GM19193 (cell line): ENCODE results near the gene ITPR3.

Experiments
- POLR2A ChIP-seq: IDR thresholded peaks from 4 replicates; pipeline ENCODE4 v1.6.1; 2011; ENCODE audit not compliant: insufficient read depth, insufficient read length; ENCODE audit errors: extremely low read depth

Gene ITPR3

DNA sequence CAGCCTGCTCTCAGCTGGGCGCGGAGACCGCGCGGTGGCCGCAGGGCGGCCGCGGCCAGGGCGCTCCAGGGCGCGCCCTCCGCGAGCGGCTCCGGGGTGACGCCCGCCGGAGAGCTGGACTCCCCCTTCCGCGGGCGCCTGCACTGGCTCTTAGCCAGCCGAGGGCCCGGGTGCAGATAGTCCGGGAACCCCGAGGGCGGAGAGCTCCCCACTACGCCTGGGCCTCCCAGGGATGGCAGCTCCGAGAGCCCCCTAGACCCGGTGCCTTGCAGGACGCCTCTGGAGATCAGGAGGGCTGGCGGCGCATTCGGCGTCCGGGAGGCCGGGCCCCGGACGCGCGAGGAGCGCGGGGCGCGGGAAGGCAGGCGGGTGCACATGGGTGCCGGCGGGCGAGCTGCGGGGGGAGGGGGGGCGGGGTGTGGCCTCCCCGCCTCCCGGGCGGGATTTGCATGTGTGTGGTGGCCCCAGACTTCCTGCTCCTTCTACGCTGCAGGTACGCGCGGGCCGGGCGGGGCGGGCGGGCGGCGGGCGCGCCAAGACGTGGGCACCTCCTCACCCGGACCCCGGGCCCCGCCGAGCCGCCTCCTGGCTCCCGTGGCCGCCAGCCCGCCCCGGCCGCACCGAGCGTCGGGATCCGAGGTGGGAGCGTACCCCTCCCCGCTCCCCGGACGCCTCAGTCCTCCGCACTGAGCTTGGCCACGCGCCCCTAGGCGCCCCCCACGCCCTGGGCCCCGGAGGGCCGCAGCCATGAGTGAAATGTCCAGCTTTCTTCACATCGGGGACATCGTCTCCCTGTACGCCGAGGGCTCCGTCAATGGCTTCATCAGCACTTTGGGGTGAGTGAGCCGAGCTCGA is at the start of gene ITPR3:
Gene ITPR3 (plus strand): TSS at position 467 of the 855 bp plus-strand sequence. CDS start 281 bp downstream, at position 748.
- peak; percentile 64 for TF ChIP-seq POLR2A

DNA sequence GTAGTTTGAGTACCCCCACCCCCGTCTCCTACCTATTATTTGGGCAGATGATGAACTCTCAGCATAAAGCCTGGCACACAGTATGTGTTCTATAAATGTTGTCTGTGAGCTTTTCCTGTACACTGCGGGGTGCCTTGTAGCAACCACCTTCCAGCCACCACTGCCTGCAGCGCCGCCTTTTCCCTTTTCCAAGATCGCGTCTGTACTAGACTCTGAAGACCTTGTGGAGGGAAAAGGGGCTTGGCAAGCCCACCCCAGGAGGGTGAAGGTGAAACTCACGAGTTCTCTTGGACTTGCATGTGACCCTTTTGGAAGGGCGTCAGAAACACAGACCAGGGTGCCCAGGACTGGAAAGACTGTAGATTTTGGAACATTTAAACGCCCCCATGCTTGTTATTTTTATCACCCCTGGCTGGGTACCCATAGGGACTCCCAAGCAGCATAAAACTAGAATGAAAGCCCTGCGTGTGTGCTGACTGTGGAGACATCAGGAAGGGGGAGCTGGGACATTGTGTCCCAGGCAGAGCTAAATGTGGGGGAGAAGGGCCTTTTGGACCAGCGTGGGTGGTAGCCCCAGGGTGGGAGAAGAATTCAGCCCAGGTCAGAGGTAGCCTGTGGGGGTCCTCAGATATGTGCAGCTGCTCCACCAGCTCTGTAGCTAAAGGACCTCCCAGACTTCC is 49.3 kb upstream of the ITPR3 start:
- TF ChIP-seq POLR2A: no peak

DNA sequence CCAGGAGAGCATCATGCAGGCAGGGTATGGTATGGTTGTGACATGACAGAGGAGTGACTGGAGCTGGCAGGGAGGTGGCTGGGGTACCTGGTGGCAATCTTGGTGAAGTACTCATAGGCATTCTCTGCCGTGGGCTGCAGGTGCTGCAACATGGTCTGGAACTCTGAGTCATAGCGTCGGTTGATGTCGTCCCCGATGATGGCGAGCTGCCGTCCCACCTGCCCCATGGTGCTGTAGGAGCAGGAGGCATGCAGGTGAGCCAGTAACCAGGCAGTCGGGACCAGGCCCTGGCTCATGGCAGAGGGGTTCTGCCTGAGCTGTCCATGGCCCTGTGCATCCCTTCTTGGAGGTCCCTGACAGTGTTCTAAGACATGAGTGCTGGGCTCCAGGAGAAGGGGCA is 45.9 kb upstream of the ITPR3 start:
- TF ChIP-seq POLR2A: no peak

DNA sequence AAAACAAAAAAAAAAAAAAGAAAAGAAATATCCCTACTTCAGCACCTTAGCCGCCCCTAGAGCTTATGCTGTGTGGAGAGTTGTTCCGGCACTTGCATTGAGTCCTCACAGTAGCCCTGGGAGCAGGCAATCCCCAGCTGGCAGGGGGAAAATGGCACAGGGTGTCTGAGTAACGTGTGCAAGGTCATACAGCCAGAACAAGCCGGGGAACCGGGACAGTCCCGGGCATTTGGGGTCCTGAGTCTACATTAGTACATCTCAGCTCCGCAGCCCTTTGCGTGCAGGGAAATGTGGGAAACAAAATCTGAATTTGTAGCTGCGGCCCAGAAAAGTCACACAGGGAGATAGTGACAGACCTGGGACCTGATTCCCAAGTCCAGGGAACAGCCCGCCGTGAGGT is 44.5 kb upstream of the ITPR3 start:
- no peak for TF ChIP-seq POLR2A

DNA sequence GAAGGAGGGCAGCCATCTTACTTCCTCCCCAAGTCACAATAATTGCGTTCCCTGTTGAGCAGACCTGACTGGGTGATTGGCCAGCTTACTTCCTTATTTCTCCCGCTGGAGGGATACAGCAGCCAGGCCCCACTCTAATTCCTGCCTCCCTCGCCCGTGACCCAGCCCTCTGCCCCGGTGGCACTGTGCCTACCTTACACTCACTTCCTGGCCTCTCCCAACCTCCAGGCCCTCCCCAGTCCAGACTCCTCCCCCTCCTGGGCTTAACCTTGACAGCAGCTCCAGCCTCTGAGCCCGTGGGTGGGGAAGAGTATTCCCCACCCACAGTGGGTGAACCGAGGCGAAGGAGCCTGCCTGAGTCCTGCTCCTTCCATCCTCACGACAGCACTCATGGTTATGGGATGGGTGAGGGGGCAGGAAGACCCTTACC is 44.0 kb upstream of the ITPR3 start:
- TF ChIP-seq POLR2A: peak; percentile 22

DNA sequence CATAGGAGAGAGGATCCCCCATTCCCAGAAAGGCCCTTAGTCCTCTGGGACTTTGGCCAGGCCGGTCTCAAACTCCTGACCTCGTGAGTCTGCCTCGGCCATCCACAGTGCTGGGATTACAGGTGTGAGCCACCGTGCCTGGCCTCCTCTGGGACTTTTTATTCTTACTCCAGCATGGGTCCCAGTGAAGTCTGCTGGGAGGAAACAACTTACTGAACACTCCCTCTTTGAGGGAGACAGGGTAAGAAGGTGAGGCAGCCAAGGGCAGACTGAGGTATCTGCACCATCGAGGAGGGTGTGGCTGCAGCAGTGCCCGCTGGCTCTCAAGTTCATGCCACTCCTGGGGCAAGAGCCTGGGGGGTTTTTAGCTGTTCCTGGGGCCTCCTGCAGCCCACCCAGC is 43.4 kb upstream of the ITPR3 start:
- no peak for TF ChIP-seq POLR2A

DNA sequence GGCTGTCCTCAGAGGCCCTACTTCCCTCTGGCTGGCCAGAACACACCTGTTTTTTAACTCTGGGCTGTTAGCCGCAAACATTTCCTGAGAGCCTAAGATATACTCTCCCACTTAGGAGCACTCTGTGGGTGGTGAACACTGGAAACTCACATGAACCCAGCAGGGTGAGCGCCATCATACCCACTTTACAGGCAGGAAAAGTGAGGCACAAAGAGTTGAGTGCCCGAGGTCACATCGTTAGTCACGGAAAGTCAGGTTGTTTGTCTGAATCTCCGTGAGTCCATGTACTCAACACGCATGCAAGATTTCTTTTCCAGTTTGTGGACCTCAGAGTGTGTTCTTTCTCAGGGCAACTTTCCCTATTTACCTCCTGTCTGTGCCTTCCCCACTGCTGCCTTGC is 43.0 kb upstream of the ITPR3 start:
- TF ChIP-seq POLR2A: no peak

DNA sequence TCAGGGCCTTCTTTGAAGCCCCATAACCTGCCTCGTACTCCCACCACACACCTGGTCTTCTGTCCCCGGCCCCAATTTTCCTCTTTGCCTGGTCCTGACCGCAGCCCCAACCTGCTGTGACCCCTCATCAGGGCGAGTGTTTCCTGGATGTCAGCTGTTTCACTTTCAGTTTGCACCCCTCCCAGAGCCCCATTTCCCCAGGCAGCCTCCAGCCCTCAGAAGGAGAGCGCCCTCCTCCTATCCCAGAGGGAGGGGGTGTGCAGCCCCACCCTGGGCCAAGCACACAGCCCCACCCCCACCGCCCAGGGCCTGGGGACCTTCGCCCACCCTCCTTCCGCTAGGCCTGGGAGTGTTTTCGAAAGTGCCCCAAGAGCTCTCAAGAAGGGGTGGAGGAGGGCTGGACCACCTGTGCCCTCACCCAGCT is 42.5 kb upstream of the ITPR3 start:
- no peak for TF ChIP-seq POLR2A

DNA sequence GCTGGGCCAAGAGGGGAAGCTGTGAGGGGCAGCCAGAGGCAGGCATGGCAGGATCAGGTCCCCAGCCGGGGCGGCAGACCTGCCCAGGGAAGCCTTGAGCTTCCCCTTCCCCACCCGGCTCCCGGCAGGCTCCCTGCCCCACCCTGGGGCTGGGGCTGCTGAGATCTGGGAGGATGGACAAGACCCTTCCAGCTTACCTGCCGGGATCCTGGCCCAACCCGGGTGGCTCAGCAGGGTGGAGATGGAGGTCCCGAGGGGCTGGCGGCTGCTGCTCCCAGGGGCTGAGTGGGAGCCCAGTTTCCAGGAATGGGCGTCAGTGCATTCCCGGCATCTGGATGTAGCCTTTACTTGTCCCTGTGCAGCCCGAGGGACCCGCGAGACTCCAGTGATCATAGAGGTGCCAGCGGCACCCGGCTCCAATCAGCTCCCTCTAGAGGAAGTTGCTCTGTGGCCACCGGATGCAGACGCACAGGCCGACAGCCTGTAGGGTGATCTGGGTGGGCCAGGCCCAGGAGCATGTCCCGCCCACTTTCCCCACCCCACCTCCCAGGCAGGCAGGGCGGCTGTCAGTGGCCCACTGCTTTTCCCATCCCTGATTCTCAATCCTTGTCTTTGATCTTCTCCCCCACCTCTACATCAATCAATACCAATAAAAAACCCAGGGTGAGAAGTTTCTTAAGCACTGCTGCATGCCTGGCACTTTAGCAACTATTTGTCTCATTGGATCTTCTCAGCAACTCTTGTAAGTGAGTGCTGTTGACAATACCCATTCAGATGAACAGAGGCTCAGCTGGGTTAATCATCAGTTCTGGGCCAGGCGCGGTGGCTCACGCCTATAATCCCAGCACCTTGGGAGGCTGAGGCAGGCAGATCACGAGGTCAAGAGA is 41.1 kb upstream of the ITPR3 start, which contains the start of gene BAK1:
Gene BAK1 (minus strand): TSS at position 449 of the 887 bp plus-strand sequence. CDS start 2,672 bp downstream, outside the sequence.
- TF ChIP-seq POLR2A: peak; percentile 76

DNA sequence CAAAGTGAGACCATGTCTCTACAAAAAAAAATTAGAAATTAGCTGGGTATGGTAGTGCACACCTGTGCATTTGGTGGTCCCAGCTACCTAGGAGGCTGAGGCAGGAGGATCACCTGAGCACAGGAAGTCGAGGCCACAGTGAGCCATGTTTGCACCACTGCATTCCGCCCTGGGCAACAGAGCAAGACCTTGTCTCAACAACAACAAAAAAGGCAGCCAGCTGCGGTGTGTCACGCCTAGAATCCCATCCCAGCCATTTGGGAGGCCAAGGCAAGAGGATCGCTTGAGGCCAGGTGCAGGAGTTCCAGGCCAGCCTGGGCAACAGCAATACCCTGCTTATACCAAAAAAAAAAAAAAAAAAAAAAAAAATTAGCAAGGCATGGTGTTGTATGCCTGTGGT is 39.9 kb upstream of the ITPR3 start:
- TF ChIP-seq POLR2A: no peak

DNA sequence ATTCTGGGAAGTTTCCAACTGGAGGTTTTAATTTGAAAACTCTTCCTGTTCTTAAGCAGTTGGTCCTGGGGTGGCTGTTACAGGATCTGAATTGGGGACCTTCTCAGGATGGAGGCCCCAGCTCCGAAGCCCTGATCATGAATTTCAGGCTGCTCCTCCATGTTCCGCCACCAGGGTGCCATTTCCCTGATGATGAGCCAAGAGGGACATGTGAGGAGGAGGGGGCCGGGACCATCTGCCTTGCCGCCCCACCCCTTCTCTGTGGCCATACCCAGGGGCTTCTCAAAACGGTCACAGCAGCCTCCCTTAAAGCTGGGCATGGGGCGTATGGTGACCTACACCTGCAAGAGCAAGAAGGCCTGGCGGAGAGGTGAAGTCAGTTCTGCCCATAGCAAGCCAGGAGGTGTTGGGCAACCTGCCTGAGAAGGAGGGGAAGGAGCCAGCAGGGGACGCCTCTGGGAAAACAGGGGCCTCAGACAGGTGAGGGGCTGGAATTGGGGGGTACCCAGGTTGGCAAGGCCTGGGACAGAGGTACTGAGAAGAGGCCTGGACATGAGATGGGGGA is 37.4 kb upstream of the ITPR3 start:
- TF ChIP-seq POLR2A: no peak

DNA sequence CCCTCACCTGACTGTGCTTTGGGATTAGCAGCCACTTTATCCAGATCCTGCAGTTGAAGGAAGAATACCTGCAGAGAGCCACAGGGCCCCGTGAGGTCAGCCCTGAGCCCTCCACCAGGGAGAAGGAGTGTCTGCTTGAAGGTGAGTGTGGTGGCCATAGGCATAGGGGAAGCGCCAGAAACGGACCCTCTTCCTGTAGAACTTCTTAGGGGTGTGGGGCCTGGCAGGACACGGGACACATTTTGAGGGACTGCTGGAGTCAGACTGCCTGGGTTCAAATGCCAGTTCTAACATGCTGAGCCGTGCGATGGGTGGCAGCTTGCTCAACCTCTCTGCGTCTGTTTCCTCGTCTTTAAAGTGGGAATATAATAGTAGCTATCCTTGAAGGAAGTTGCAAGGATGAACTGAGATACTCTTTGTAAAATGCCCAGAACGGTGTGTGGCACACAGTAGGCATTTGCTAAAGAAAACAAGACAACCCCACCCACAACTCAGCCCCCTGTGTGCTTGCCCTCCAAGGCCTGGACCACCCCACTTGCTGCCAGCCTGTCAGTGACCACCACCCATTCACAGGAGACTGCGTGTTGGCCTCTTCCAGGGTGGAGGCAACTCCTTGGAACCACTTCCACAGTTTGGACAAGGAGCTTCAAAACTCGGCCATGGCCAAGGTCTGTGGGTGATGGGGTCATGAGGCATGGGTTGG is 36.3 kb upstream of the ITPR3 start:
- peak; percentile 6 for TF ChIP-seq POLR2A

DNA sequence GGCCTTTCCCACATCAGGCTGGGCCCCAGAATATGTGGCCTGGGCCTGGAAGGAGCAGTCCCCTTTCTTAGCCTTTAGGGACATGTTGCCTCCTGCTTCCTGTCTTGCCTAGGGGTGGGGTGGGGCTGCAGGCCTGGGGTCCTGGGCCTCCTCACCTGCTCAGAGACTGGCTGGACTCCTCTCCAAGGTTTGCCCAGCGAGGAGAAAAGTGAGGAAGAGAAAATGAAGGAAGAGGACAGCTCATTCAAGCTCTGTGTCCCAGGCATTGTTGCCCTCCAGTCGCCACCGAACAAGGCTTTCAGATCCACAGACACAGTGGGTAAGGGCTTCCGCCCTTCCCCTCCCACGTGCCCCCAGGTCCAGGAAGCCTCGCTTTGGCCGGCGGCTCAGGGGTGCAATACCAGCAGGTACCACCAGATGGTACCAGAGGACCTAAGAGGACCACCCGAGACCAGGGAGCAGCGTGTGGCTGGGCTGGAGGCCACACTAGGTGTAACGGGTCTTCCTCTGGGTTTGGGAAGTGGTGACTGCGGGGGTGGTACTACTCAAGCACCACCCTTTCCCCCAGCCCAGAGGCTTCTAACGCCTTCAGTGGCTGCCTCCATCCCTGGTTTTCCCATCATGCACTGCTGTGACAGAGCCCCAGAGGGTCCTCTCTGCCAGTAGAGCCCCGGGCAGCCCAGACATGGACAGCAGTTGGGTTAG is 35.6 kb upstream of the ITPR3 start:
- peak; percentile 36 for TF ChIP-seq POLR2A
